ENCODE data around the gene SRRM3.

DNA sequence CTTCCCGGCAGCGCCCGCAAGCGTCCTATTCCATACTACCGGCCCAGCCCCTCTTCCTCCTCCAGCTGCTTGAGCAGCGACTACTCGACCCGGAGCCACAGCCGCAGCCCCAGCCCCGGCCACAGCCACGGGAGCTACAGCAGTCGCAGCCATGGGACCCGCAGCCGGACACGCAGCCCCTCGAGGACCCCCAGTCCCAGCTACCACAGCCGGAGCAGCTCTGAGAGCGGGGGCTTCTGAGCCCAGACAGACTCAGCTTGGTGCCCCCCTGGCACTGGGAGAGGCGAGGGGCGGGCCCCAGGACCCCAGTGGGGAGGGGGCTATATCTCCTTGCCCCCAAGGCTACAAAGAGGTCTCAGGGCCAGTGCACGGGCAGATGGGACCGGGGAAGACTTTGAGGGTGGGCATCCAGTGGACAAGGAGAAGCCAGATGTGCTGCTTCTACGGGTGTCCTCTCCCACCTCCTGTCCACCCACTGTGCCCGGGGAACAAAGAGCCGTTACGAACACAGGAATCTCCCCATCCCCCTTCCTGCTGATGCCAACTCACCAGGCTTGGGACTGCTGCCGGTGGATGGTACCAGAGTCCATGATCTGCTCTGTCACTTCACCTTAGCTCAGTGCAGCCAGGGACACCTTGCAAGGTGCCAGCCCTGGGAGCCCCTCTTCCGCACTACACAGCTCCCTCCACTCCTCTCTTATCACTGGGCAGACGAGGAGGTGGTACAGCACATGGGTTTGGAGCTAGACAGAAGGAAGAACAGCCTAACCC, 84.1 kb downstream of the SRRM3 start:
- TF ChIP-seq, protein P1, sequence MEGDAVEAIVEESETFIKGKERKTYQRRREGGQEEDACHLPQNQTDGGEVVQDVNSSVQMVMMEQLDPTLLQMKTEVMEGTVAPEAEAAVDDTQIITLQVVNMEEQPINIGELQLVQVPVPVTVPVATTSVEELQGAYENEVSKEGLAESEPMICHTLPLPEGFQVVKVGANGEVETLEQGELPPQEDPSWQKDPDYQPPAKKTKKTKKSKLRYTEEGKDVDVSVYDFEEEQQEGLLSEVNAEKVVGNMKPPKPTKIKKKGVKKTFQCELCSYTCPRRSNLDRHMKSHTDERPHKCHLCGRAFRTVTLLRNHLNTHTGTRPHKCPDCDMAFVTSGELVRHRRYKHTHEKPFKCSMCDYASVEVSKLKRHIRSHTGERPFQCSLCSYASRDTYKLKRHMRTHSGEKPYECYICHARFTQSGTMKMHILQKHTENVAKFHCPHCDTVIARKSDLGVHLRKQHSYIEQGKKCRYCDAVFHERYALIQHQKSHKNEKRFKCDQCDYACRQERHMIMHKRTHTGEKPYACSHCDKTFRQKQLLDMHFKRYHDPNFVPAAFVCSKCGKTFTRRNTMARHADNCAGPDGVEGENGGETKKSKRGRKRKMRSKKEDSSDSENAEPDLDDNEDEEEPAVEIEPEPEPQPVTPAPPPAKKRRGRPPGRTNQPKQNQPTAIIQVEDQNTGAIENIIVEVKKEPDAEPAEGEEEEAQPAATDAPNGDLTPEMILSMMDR (IDR thresholded peaks at IDR 0.05): no peak
- TF ChIP-seq POLR2A (IDR thresholded peaks at IDR 0.05) (no peak), POLR2AphosphoS5 (IDR thresholded peaks at IDR 0.05) (no peak), EP300 (IDR thresholded peaks at IDR 0.05) (no peak)

All from stomach (tissue), 4 donors.